Transverse colon (tissue), 3 donors: ENCODE measurements around the gene PXYLP1.

Source experiments
- CTCF ChIP-seq, 5 experiments: fragments of 200-600 bp in 3 of 5; fragments of 450-650 bp in 2 of 5; sonication (generic) in 3 of 5; IDR thresholded peaks; 1 replicate in 2 of 5; 2 replicates in 3 of 5; pipeline ENCODE4 v1.5.1; 2016 to 2017; ENCODE audit warnings: antibody characterized with exemption in 5 of 5, inconsistent platforms in 3 of 5, mild to moderate bottlenecking in 2 of 5, moderate library complexity in 1 of 5
- EP300 ChIP-seq: sonication (generic); formaldehyde crosslinking; IDR thresholded peaks from one replicate; pipeline ENCODE4 v1.6.1; 2017; ENCODE audit warnings: antibody characterized with exemption, low read depth
- POLR2A ChIP-seq: fragments of 450-650 bp; IDR thresholded peaks from one replicate; pipeline ENCODE4 v1.6.1; 2016; ENCODE audit warnings: antibody characterized with exemption, mild to moderate bottlenecking, moderate library complexity

GRCh38 chr3:141231101-141231951, at the start of gene PXYLP1:
- TF ChIP-seq CTCF (IDR thresholded peaks at IDR 0.05): peak; percentile 10 to 68 (median 51)
- no peak for TF ChIP-seq EP300
- TF ChIP-seq POLR2A: peak; percentile 82
